Gastroesophageal sphincter (tissue), 3 donors: ENCODE results near the gene ANKRD17.

Experiments used
- CTCF ChIP-seq, 4 experiments: fragments of 200-600 bp in 2 of 4; fragments of 450-650 bp in 2 of 4; sonication (generic) in 1 of 4; IDR thresholded peaks; one replicate each; pipeline ENCODE4 v1.5.1; 2017 to 2019; ENCODE audit warnings: antibody characterized with exemption in 4 of 4, mild to moderate bottlenecking in 2 of 4, moderate library complexity in 2 of 4
- POLR2AphosphoS5 ChIP-seq: sonication (generic); formaldehyde crosslinking; IDR thresholded peaks from one replicate; pipeline ENCODE4 v1.6.1; 2017; ENCODE audit warnings: antibody characterized with exemption

- TF ChIP-seq CTCF (IDR thresholded peaks at IDR 0.05) (no peak), POLR2AphosphoS5 (no peak)
These were observed 6.6 kb downstream of the ANKRD17 start for GRCh38 chr4:73252001-73252400.
